Posterior vena cava (tissue), 2 donors: ENCODE data around the gene PTBP3. TPM values are rescaled to one million over a fixed set of nuclear protein-coding genes. Genes with fewer than 3 reads are reported as not detected.
"Not testable (repeated sequence)": the region's sequence is repeated elsewhere in the genome, so short reads cannot be mapped to it uniquely, and the experiment has no call there.

Source experiments
- DNase-seq: peaks from one replicate; pipeline ENCODE4 v3.0.0-alpha.2; 2020; ENCODE audit warnings: low spot score
- intact Hi-C, 2 donors: fragments of 100-400 bp; cut with DNase I; formaldehyde crosslinking; loops; one replicate each; pipeline versions ENCODE4 v1.14.1 to v1.14.2; 2022 to 2023
- total RNA-seq, 2 donors: library from RNA; stranded (reverse); fragmentation: NEBNext Ultra II Directional; extraction: Animal tissue kit (Norgen Biotek cat#: 25700); gene quantifications; one replicate each; pipeline ENCODE4 v1.2.1, GENCODE V29; 2021
- donor health status: DM: yes; HTN: yes; CAD: no.
- donor health status: DM: yes; HTN: yes; CAD: no.

Gene PTBP3
- total RNA-seq, 2 donors from 2014 or later, result 35.4 to 42.5 TPM

GRCh38 chr9:112365257-112365656 lies 31.8 kb upstream of the PTBP3 start:
- DNase-seq, result not testable (repeated sequence)
- intact Hi-C loops, result loop anchor here in 1 of 2 donors (10.0 kb wide), 1 partner anchor 610 kb away; no protein-coding TSS in a partner anchor

- no peak for DNase-seq
- intact Hi-C loops, result loop anchor here (5.0 to 10.0 kb wide), 3 partner anchors 267 to 610 kb away; no protein-coding TSS in a partner anchor
Measured at GRCh38 chr9:112364761-112365160, 31.3 kb upstream of the PTBP3 start.

- intact Hi-C loops, result loop anchor here (5.0 to 10.0 kb wide), 3 partner anchors 264 to 607 kb away; no protein-coding TSS in a partner anchor
Measured at GRCh38 chr9:112361601-112362000, 28.2 kb upstream of the PTBP3 start.

GRCh38 chr9:112360047-112360804 lies 26.8 kb upstream of the PTBP3 start:
- no peak for DNase-seq
- intact Hi-C loops, result loop anchor here (5.0 to 10.0 kb wide), 3 partner anchors 263 to 605 kb away; no protein-coding TSS in a partner anchor

More at GRCh38 chr9:112361601-112362000, 28.2 kb upstream of the PTBP3 start:
- DNase-seq, result no peak

- intact Hi-C loops, result no loop called here
- DNase-seq, result no peak
Measured at GRCh38 chr9:112355427-112355897, 22.0 kb upstream of the PTBP3 start.

- intact Hi-C loops, result no loop called here
- DNase-seq, result no peak
Measured at GRCh38 chr9:112354081-112354743, 20.8 kb upstream of the PTBP3 start.

- intact Hi-C loops, result no loop called here
Measured at GRCh38 chr9:112352209-112352608, 18.8 kb upstream of the PTBP3 start.

GRCh38 chr9:112351184-112351583 lies 17.8 kb upstream of the PTBP3 start:
- intact Hi-C loops, result no loop called here
- no peak for DNase-seq

More at GRCh38 chr9:112352209-112352608, 18.8 kb upstream of the PTBP3 start:
- no peak for DNase-seq

- DNase-seq, result no peak
- intact Hi-C loops, result no loop called here
Measured at GRCh38 chr9:112349008-112349333, 15.6 kb upstream of the PTBP3 start.

GRCh38 chr9:112348257-112349007 lies 15.0 kb upstream of the PTBP3 start:
- intact Hi-C loops, result no loop called here
- DNase-seq, result peak; percentile 92

- no peak for DNase-seq
- intact Hi-C loops, result no loop called here
Measured at GRCh38 chr9:112341730-112342129, 8.3 kb upstream of the PTBP3 start.

- intact Hi-C loops, result loop anchor here in 1 of 2 donors (10.0 kb wide), 1 partner anchor 165 kb away; the partner anchor contains the start of gene SUSD1
- no peak for DNase-seq
Measured at GRCh38 chr9:112339886-112340285, 6.5 kb upstream of the PTBP3 start.

- no peak for DNase-seq
- intact Hi-C loops, result loop anchor here in 1 of 2 donors (10.0 kb wide), 1 partner anchor 164 kb away; the partner anchor contains the start of gene SUSD1
Measured at GRCh38 chr9:112338561-112338960, 5.1 kb upstream of the PTBP3 start.

GRCh38 chr9:112337547-112337946 lies 4.1 kb upstream of the PTBP3 start:
- intact Hi-C loops, result loop anchor here in 1 of 2 donors (10.0 kb wide), 1 partner anchor 163 kb away; the partner anchor contains the start of gene SUSD1
- DNase-seq, result no peak

- intact Hi-C loops, result loop anchor here in 1 of 2 donors (10.0 kb wide), 1 partner anchor 160 kb away; the partner anchor contains the start of gene SUSD1
- DNase-seq, result no peak
Measured at GRCh38 chr9:112334432-112334841, 1.0 kb upstream of the PTBP3 start.

GRCh38 chr9:112333639-112334431 lies 416 bp upstream of the PTBP3 start:
- intact Hi-C loops, result loop anchor here in 1 of 2 donors (10.0 kb wide), 1 partner anchor 159 kb away; the partner anchor contains the start of gene SUSD1
- peak; percentile 98 for DNase-seq

- no peak for DNase-seq
- intact Hi-C loops, result loop anchor here in 1 of 2 donors (10.0 kb wide), 1 partner anchor 158 kb away; the partner anchor contains the start of gene SUSD1
Measured at GRCh38 chr9:112332674-112332976, 794 bp downstream of the PTBP3 start.

- intact Hi-C loops, result loop anchor here in 1 of 2 donors (10.0 kb wide), 1 partner anchor 157 kb away; the partner anchor contains the start of gene SUSD1
- no peak for DNase-seq
Measured at GRCh38 chr9:112332214-112332613, 1.2 kb downstream of the PTBP3 start.

GRCh38 chr9:112331674-112331952 lies 1.8 kb downstream of the PTBP3 start:
- intact Hi-C loops, result loop anchor here in 1 of 2 donors (10.0 kb wide), 1 partner anchor 157 kb away; the partner anchor contains the start of gene SUSD1
- DNase-seq, result no peak
